ENCODE results near the gene RUNX2. TPM values are rescaled to one million over a fixed set of nuclear protein-coding genes. Genes with fewer than 3 reads are reported as not detected.

The RUNX2 gene
- total and polyA plus RNA-seq, 2 of the 8 experiments (the other 6 are each of a cell fraction or from before 2014, with no cell fraction given) = 0.26 to 1.2 TPM

GRCh38 chr6:45467853-45468252, 139.7 kb downstream of the RUNX2 start (continued):
- TF ChIP-seq ATF2 (IDR thresholded peaks at IDR 0.05; ENCODE audit: low read length) = no peak
- no peak for TF ChIP-seq KDM4A (IDR thresholded peaks at IDR 0.05; ENCODE audit: low read depth, low read length, severe bottlenecking)

Data from H1 (cell line).